ENCODE data around the gene ANO9.
"Not testable (repeated sequence)": the region's sequence is repeated elsewhere in the genome, so short reads cannot be mapped to it uniquely, and the experiment has no call there.

ANO9 gene

DNA sequence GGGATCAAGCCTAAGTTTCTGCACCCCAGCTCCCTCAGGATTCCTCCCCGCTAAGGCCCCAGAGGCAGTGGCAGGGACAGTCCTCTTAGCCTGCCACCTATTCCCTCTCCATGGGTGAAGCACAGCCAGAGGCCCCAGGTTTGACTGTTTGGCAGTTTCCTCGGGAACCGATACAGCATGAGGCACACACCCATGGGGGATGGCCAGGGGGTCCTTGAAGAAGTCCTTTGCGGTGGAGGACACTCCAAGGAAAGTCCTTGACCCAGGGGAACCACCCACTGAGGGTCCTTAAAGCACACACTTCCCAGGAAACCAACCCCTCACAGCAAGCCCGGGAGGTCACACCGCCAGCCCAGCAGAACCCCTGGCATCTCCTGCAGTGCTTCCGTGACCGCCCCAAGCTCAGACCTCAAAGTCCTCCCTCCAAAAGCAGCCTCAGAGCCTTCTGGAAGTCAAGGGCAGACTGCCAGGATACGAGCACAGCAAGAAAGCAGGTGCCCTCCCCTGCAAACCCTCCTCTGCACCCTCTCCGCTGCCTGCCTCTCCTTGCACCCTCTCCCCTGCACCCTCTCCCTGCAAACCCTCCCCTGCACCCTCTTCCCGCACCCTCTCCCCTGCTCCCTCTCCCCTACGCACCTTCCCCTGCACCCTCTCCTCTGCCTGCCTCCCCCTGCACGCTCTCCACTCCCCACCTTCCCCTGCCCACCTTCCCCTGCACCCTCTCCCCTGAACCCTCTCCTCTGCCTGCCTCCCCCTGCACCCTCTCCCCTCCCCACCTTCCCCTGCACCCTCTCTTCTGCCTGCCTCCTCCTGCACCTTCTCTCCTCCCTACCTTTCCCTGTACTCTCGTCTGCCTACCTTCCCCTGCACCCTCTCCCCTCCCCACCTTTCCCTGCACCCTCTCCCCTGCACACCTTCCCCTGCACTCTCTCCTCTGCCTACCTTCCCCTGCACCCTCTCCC, 28.4 kb downstream of the ANO9 start:
- DNase-seq = no peak

DNA sequence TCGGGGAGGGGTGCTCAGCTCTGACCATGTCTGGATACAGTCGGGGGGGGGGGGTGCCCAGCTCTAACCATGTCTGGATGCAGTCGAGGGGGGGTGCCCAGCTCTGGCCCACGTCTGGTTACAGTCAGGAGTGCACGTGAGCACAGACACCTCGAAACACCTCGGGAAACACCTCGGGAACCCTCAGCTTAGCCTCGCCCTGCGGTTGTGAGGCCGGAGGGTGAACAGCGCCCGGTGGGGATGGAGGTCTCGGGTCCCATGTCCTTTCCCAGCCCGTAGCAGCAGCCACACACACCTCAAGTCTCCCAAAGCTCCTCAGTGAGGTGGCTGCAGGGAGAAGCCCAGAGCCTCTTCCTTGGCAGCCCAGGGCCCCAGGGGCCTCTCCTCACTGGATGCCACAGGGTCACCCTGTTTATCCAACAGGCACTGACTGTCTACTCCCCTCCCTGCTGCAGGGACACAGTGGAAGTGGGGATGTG, 29.1 kb downstream of the ANO9 start:
- no peak for DNase-seq

DNA sequence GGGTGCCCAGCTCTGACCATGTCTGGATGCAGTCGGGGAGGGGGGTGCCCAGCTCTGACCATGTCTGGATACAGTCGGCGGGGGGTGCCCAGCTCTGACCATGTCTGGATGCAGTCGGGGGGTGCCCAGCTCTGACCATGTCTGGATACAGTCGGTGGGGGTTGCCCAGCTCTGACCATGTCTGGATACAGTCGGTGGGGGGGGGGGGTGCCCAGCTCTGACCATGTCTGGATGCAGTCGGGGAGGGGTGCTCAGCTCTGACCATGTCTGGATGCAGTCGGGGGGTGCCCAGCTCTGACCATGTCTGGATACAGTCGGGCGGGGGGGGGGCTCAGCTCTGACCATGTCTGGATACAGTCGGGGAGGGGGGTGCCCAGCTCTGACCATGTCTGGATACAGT, 30.3 kb downstream of the ANO9 start:
- DNase-seq = not testable (repeated sequence)

DNA sequence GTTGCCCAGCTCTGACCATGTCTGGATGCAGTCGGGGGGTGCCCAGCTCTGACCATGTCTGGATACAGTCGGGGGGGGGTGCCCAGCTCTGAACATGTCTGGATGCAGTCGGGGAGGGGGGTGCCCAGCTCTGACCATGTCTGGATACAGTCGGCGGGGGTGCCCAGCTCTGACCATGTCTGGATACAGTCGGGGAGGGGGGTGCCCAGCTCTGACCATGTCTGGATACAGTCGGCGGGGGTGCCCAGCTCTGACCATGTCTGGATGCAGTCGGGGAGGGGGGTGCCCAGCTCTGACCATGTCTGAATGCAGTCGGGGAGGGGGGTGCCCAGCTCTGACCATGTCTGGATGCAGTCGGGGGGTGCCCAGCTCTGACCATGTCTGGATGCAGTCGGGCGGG, 31.1 kb downstream of the ANO9 start:
- DNase-seq = not testable (repeated sequence)

DNA sequence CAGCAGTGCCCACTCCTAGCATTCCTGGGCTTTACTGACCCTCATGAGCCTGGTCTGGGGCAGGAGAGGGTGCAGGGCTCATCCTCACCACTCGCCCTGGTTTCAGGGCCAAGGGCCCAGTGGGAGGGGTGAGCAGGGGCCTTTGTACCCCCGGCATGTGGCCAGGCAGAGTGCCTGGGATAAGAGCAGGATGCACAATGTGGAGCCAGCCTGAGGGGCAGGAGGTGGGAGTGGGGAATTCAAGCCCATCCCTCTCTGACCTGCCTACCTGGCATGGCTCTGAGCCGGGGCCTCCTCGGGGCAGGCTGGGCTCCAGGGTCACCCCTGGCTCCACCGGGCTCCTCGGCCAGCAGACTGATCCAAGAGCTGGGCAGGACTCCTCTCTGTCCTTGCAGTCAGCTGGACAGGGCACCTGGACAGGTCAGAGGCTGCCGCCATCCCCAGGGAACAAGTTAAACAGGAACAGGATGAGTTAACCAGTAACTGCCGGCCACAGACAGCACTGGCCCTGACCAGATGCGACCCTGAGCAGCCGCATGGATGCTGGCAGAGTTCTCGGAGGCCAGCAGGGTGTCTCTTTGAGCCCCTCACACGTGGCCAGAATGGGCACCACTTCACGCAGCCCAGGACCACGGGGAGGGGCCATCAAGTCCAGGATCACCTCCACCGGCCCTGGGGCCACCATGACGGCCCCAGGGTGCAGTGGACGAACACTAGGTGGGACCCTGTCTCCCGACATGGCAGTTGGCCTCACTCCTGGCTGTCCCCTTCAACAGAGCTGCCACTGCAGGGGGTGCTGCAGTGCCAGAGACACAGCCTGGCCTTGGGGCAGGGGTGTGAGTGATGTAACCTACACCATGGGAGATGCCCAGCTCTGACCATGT, 32.0 kb downstream of the ANO9 start:
- DNase-seq = no peak

DNA sequence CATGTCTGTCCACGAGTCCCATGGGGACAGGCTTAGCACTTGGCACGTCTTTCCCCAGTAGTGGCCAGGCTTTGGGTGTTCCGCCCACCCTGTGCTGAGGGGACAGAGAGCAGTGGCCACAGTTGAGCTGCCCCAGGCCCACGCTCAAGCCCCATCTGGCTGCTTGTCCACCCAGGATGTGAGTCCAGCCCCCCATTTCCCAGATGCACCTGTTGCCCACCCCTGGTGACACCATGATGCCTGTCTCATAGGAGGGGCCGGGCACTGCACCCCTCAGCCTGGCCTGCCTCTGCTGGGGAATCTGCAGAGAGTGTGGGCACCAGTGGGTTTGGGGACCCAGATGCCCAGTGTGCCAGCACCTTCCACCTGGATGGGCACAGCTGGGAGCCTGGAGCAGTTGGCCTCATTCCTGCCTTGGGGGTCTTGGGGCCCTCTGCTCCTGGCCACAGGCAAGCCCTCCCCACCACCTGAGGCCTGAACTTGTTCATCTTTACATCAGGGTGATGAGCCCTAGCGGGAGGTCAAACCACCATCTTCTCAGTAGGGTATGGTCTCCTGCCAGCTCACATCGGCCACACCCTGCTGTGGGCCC, 32.7 kb downstream of the ANO9 start:
- DNase-seq = no peak

DNA sequence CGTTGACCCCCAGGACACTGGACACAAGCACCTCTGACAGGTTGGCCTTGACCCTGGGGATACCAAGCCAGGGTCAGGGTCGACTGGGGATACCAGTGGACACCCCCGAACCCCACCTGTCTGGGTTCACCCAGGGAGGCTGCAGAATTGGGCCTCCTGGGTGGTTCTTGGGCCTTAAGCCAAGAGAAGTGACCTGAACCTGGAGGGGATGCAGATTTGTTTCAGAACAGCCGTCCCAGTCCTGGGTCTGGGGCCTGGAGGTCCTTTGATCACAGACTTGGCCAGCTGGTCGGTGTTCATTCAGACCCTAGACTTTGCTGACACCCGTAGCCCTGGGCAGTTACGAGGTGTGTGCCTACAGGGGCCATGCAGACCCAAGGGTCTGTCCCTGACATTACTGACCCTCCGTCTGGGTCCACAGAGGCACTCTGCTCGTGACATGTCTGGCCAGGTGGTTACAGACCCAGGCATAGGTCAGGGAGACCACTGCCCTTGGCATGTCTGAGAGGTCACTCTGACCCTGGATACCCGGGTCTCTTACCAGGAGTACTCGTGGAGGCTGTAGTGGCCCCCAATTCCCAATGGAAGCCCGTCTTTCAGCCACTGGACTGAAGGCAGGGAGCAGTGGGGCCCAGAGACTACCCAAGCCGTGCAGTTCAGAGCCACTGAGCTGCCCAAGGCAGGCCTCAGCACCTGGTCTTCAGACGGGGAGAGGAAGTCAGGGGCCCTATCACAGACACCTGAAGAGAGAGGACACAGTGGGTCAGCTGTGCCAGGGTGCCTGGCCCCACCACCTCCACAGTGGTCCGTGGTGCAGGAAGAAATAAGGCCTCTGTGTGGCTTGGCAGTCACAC, 33.4 kb downstream of the ANO9 start:
- DNase-seq = no peak

DNA sequence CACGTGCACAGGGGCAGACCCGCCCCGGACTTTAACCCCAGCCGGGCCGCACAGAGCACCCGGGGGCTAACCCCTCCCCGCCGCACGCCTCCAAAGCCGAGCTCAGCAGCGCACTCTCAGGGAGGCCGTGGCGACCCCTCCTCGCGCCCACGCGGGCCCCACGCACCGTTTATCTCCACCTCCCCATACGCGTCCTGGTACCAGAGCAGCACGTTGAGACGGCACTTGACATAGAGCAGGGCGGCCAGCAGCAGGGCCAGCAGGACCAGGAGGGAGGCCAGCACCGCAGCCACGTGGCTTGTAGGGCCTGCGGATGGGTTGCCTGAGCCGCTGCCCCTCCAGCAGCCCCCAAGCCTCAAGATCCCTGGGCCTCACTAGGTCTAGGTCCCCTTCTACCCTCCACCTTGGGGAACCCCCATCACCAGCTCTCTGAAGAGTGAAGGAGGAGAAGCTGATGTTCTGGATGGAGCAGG, 34.1 kb downstream of the ANO9 start:
- DNase-seq = no peak

DNA sequence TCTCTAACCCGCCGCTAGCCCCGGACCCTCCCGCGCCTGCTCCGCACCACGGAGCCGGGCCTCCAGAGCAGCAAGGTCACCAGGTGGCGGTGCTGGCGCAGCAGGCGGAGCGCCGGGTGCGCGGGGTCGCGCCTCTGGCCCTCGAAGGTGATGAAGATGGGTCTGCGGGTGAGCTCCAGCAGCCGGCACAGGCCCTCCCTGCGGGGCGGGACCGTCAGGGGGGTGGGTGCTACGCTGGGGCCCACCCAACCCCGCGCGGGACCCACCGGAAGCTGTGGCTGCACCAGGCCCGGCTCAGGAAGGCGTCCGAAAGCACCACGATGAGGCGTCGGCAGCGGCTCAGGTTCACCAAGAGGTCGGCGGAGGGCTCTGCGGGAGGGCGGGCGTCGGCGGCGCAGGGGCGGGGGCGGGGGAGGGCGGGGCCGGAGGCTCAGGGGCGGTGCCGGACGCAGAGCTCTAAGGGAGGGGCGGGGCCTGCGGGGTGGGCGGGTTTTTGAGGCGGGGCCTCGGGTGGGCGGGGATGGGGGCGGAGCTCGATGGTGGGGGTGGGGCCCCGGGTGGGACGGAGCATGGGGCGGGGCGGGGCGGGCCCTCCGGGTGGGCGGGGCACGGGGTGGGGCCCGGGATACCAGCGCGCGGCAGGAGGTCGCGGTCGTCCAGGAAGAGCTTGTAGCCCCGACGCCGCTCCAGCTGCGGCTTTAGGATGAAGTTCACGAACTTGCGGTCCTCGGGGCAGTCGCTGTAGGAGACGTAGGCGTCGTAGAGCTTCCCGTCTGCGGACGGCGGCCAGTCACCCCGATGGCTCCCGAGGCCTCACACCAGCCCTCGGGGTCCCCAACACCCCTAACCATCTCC, 34.8 kb downstream of the ANO9 start:
- peak; percentile 36 for DNase-seq

DNA sequence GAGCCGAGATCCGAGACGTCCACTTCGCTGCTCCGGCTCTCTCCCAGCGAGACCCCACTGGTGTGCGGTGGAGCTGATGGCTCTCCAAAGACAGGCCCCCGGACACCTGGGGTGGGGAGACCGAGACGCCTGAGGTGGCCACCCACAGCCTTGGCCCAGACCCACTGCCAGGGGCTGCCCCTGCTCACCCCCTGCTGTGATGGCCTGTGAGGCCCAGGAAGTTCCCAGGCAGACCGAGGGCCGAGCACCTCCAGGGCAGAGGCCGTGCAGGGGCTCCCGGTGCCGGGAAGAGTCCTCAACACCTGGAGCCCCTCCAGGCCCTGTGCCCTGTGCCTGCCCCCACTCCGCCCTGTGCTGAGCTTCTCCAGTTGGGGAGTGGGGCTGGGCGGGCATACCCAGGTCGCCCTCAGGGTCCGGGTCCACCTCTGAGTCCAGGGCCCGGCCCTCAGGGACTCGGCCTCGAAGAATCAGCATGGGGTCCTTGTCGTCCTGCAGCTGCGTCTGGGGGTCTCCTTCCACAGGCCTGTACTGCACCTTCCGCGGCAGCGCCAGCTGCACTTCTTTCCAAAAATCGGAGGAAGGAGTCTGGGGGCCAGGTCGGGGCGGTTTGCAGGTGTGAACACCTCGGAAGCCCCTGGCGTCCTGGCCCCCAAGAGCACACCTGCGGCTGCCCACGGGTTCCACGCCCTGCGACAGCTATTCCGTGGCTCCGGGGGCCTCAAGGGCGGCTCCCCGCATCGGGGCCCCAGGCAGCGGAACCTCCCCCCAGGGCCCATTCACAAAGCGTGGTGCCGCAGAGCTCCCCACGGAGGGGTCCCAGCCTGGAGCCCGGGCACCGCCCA, 35.6 kb downstream of the ANO9 start:
- no peak for DNase-seq

DNA sequence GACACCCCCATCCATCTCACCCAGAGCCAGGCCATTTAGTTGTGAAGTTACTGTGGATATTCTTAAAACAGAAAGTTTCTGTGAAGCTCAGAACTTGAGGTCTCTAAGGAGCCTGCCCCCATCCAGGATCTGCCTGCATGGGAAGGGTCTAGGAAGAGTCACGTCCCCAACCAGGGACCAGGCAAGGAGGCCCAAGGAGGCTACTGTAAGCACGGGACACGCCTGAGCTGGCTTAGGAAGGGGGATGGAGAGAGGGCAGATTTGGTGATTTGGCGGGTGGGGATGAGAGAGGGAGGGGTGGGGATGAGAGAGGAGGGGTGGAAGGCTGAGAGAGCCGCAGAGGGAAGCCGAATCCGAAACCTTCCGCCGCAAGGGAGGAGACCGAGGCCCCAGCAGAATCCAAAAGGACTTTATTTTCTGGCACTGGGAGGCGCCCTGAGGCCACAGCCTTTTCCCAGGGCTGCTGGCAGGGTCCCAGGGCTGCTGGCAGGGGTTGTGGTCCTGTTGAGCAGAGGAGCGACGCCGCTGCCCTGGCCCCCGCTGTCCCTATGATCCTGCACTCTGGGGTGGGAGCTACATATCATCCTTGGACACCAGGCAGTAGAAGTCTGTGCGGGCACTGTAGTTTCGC, 36.4 kb downstream of the ANO9 start:
- DNase-seq = no peak

DNA sequence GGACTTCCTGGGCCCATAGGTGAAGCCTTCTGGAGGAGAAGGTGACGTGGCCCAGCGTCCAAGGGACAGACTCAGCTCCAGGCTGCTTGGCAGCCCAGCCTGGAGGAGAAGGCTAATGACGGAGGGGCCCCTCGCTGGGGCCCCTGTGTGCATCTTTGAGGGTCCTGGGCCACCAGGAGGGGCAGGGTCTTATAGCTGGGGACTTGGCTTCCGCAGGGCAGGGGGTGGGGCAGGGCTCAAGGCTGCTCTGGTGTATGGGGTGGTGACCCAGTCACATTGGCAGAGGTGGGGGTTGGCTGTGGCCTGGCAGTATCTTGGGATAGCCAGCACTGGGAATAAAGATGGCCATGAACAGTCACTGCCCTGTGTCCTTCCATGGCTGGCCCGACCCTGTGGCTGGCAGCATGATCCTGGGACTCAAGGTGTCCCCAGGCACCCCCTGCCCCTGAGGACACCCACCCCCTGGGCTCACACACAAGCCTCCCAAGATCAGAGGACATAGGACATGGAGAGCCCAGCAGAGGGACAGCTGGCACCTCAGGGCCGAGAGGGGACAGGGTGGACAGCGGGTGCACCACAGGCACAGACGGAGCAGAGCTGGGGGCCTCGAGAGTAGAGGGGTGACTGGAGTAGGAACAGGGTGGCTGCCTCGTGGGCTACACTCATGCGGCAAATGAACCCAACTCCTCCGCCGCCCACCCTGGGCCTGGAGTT, 37.1 kb downstream of the ANO9 start:
- no peak for DNase-seq

DNA sequence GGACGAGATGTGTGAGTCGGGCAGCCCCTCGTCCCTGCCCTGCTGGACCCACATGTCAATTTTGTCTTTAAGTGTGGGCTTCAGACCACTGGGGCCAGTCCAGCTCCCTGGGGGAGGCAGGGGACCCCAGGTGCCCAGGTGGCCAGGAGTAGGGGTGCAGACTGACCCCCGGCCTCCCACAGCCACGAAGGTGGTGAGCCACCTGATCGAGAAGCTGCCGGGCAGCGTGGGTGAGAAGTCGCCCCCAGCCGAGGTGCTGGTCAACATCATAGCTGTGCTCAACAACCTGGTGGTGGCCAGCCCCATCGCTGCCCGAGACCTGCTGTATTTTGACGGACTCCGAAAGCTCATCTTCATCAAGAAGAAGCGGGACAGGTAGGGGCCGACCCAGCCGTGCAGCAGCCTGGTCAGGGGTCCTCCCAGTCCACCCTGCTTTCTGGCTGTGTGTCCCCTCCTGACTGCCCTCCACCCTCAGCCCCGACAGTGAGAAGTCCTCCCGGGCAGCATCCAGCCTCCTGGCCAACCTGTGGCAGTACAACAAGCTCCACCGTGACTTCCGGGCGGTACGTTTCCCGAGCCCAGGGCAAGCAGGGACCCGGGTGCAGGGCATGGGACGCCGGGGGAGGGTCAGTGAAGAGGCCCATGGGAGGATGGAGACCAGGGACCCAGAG, 37.9 kb downstream of the ANO9 start:
- no peak for DNase-seq

DNA sequence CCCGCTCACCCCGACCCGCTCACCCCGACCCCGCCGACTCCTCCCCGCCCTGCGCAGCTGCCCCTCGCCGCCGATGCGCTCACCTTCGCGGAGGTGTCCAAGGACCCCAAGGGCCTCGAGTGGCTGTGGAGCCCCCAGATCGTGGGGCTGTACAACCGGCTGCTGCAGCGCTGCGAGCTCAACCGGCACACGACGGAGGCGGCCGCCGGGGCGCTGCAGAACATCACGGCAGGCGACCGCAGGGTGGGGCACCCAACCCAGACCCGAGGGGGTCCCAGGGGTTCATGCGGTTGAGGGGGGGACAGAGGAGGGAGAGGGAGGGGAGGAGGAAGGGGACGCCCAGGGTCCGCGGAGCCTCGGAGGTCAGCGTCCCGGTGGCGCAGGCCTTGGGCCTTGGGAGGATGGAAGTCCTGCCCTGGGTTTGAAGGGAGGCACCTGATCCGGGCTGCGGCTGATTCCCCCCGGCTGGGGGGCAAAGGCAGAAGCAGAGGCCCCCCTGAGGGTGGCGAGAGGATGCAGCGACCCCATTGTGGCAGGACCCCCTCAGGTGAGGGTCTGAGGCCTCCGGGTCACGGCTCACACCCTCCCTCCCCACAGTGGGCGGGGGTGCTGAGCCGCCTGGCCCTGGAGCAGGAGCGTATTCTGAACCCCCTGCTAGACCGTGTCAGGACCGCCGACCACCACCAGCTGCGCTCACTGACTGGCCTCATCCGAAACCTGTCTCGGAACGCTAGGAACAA, 38.6 kb downstream of the ANO9 start:
- DNase-seq = no peak

DNA sequence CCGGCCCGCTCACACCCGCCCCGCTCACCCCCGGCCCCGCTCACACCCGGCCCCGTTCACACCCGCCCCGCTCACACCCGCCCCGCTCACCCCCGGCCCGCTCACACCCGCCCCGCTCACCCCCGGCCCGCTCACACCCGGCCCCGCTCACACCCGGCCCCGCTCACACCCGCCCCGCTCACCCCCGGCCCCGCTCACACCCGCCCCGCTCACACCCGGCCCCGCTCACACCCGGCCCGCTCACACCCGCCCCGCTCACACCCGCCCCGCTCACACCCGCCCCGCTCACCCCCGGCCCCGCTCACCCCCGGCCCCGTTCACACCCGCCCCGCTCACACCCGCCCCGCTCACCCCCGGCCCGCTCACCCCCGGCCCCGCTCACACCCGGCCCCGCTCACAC, 40.6 kb downstream of the ANO9 start:
- DNase-seq = not testable (repeated sequence)

DNA sequence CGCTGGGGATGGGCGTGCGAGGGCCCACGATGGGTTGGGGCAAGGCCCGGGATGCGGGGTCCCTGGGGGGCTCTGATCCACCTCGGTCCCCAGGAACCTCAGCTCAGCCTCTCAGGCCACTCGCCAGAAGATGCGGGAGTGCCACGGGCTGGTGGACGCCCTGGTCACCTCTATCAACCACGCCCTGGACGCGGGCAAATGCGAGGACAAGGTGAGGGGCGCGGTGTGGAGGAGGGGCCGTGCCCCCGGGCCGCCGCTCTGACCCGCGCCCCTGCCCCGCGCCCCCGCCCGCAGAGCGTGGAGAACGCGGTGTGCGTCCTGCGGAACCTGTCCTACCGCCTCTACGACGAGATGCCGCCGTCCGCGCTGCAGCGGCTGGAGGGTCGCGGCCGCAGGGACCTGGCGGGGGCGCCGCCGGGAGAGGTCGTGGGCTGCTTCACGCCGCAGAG, 41.5 kb downstream of the ANO9 start:
- no peak for DNase-seq

DNA sequence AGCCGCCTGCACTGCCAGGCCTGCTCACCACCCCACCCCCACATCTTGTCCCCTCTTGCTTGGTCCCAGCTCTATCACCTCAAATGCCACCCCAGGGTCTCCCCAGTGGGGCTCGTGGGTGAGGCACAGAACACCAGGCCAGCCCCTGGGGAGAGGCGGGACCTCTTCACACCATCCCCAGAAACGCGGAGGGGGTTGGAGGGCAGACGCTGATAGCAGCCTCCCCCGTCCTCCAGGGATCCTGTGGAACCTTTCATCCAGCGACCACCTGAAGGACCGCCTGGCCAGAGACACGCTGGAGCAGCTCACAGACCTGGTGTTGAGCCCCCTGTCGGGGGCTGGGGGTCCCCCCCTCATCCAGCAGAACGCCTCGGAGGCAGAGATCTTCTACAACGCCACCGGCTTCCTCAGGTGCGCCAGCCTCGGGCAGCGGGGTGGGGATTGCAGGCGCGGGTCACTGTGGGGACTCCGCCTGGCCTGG, 42.0 kb downstream of the ANO9 start:
- no peak for DNase-seq
